HG02884 (cell line): Measurements from ENCODE around the gene GRPEL1.
"Not testable (repeated sequence)": the region's sequence is repeated elsewhere in the genome, so short reads cannot be mapped to it uniquely, and the experiment has no call there.

ENCODE experiments used
- ATAC-seq: cut with Tn5 transposase; IDR thresholded peaks from one replicate; pipeline ENCODE4 v1.9.1; 2021; ENCODE audit warnings: mild to moderate bottlenecking, moderate library complexity; ENCODE audit not compliant: unreplicated experiment

Gene GRPEL1

GRCh38 chr4:7094916-7095315 is 27.1 kb upstream of the GRPEL1 start:
- ATAC-seq, result no peak

- no peak for ATAC-seq
Observed at GRCh38 chr4:7092026-7092425, 24.2 kb upstream of the GRPEL1 start.

- no peak for ATAC-seq
Observed at GRCh38 chr4:7089213-7089986, 21.5 kb upstream of the GRPEL1 start.

GRCh38 chr4:7087036-7087435 is 19.2 kb upstream of the GRPEL1 start:
- ATAC-seq, result no peak

GRCh38 chr4:7086384-7086783 is 18.5 kb upstream of the GRPEL1 start:
- no peak for ATAC-seq

- ATAC-seq, result not testable (repeated sequence)
Observed at GRCh38 chr4:7084564-7084961, 16.7 kb upstream of the GRPEL1 start.

- no peak for ATAC-seq
Observed at GRCh38 chr4:7083597-7084563, 16.0 kb upstream of the GRPEL1 start.

- ATAC-seq, result not testable (repeated sequence)
Observed at GRCh38 chr4:7079909-7080308, 12.0 kb upstream of the GRPEL1 start.

- ATAC-seq, result not testable (repeated sequence)
Observed at GRCh38 chr4:7079483-7079882, 11.6 kb upstream of the GRPEL1 start.

- no peak for ATAC-seq
Observed at GRCh38 chr4:7078025-7078424, 10.2 kb upstream of the GRPEL1 start.

- ATAC-seq, result no peak
Observed at GRCh38 chr4:7077371-7077770, 9.5 kb upstream of the GRPEL1 start.

- ATAC-seq, result no peak
Observed at GRCh38 chr4:7076696-7077082, 8.8 kb upstream of the GRPEL1 start.

- no peak for ATAC-seq
Observed at GRCh38 chr4:7075962-7076695, 8.3 kb upstream of the GRPEL1 start.

- no peak for ATAC-seq
Observed at GRCh38 chr4:7074426-7074825, 6.6 kb upstream of the GRPEL1 start.

GRCh38 chr4:7073526-7074390 is 5.9 kb upstream of the GRPEL1 start:
- ATAC-seq, result peak; percentile 39

GRCh38 chr4:7073059-7073458 is 5.2 kb upstream of the GRPEL1 start:
- ATAC-seq, result no peak

- peak; percentile 28 for ATAC-seq
Observed at GRCh38 chr4:7070729-7071511, 3.1 kb upstream of the GRPEL1 start.

GRCh38 chr4:7068883-7069282 is 1.0 kb upstream of the GRPEL1 start:
- no peak for ATAC-seq

- ATAC-seq, result peak; percentile 22
Observed at GRCh38 chr4:7068279-7068842, 497 bp upstream of the GRPEL1 start.
